Upper lobe of left lung (tissue), 4 donors: ENCODE results near the gene RMND5B.

ENCODE experiments used
- EP300 ChIP-seq, 4 donors: sonication (generic); formaldehyde crosslinking; IDR thresholded peaks; one replicate each; pipeline ENCODE4 v1.5.1; 2017; ENCODE audit warnings: antibody characterized with exemption in 4 of 4, control low read depth in 2 of 4
- POLR2A ChIP-seq, 4 donors: fragments of 450-650 bp; IDR thresholded peaks; one replicate each; pipeline ENCODE4 v1.5.1; 2016 to 2017; ENCODE audit warnings: antibody characterized with exemption in 4 of 4, mild to moderate bottlenecking in 2 of 4
- TF ChIP-seq, protein P1 (sequence below), 6 experiments: fragments of 450-650 bp in 4 of 6; fragments of 200-600 bp in 2 of 6; sonication (generic) in 2 of 6; IDR thresholded peaks; one replicate each; pipeline ENCODE4 v1.5.1; 2016 to 2019; ENCODE audit warnings: antibody characterized with exemption in 6 of 6

DNA sequence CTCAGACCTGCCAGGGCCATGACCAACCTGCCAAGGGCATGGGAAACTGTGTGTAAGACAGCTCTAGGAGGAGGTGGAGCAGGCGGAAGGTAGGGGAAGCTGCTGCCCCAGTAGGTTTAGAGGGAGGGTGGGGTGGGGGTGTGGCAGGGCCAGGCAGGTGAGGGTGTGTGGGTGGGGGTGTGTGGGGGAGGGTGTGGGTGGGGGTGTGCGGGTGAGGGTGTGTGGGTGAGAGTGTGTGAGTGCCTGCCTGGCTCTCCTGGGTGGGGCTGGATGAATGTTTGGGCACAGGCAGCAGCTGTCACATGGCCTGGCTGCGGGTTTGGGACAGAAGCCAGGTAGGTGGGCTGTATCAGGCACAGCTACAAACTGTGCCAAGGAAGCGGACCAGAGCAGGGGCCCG is 26.3 kb upstream of the RMND5B start:
- TF ChIP-seq, protein P1, sequence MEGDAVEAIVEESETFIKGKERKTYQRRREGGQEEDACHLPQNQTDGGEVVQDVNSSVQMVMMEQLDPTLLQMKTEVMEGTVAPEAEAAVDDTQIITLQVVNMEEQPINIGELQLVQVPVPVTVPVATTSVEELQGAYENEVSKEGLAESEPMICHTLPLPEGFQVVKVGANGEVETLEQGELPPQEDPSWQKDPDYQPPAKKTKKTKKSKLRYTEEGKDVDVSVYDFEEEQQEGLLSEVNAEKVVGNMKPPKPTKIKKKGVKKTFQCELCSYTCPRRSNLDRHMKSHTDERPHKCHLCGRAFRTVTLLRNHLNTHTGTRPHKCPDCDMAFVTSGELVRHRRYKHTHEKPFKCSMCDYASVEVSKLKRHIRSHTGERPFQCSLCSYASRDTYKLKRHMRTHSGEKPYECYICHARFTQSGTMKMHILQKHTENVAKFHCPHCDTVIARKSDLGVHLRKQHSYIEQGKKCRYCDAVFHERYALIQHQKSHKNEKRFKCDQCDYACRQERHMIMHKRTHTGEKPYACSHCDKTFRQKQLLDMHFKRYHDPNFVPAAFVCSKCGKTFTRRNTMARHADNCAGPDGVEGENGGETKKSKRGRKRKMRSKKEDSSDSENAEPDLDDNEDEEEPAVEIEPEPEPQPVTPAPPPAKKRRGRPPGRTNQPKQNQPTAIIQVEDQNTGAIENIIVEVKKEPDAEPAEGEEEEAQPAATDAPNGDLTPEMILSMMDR (IDR thresholded peaks at IDR 0.05): no peak
- TF ChIP-seq POLR2A (IDR thresholded peaks at IDR 0.05): no peak
- TF ChIP-seq EP300 (IDR thresholded peaks at IDR 0.05): no peak
